Skeletal muscle satellite cell (primary cell): ENCODE data around the gene EIF3F.

Experiments
- H3K27me3 ChIP-seq: 2 replicates; pipeline ENCODE4 v1.7.0; 2013; ENCODE audit warnings: low read length; ENCODE audit not compliant: control insufficient read depth, insufficient read depth
- H3K36me3 ChIP-seq: 2 replicates; pipeline ENCODE4 v1.7.0; 2013; ENCODE audit warnings: mild to moderate bottlenecking, control low read depth, low read length; ENCODE audit not compliant: insufficient read depth
- H3K4me1 ChIP-seq: 2 replicates; pipeline ENCODE4 v1.7.0; 2013; ENCODE audit warnings: low read length; ENCODE audit not compliant: control insufficient read depth, insufficient read depth
- H3K4me2 ChIP-seq: 2 replicates; pipeline ENCODE4 v1.7.0; 2013; ENCODE audit warnings: mild to moderate bottlenecking, low read length
- H3K4me3 ChIP-seq: 2 replicates; pipeline ENCODE4 v1.7.0; 2013; ENCODE audit warnings: low read length
- H3K9ac ChIP-seq: 2 replicates; pipeline ENCODE4 v1.7.0; 2013; ENCODE audit warnings: mild to moderate bottlenecking, low read depth, low read length, moderate library complexity
- H3K9me3 ChIP-seq: replicated peaks from 2 replicates; pipeline ENCODE4 v1.7.0; 2013; ENCODE audit warnings: mild to moderate bottlenecking, control low read depth, low read length

Gene EIF3F

GRCh38 chr11:8025816-8026215 is 38.7 kb downstream of the EIF3F start:
- Histone ChIP-seq H3K9me3 (no peaks in the 10 kb centered on the region), H3K4me1 (peaks cover 20% of the 10 kb centered on the region), H3K4me2 (peak overlapping the region; percentile 58), H3K9ac (no peak overlapping the region), H3K4me3 (no peak overlapping the region), H3K27me3 (peaks cover 7% of the 10 kb centered on the region), H3K36me3 (no peaks in the 10 kb centered on the region)

- no peaks in the 10 kb centered on the region for H3K36me3 ChIP-seq
- no peak overlapping the region for H3K9ac ChIP-seq
- H3K4me2 ChIP-seq: no peak overlapping the region
- peaks cover 10% of the 10 kb centered on the region for H3K27me3 ChIP-seq
- peaks cover 20% of the 10 kb centered on the region for H3K4me1 ChIP-seq
- no peaks in the 10 kb centered on the region for H3K9me3 ChIP-seq
- no peak overlapping the region for H3K4me3 ChIP-seq
Measured at GRCh38 chr11:8026982-8027381, 39.8 kb downstream of the EIF3F start.

GRCh38 chr11:8028766-8029165 is 41.6 kb downstream of the EIF3F start:
- Histone ChIP-seq H3K9ac (no peak overlapping the region), H3K4me2 (no peak overlapping the region), H3K4me1 (peaks cover 20% of the 10 kb centered on the region), H3K36me3 (no peaks in the 10 kb centered on the region), H3K27me3 (peaks cover 10% of the 10 kb centered on the region), H3K4me3 (no peak overlapping the region), H3K9me3 (no peaks in the 10 kb centered on the region)

- H3K4me1 ChIP-seq: peaks cover 16% of the 10 kb centered on the region
- no peak overlapping the region for H3K4me2 ChIP-seq
- no peaks in the 10 kb centered on the region for H3K9me3 ChIP-seq
- no peak overlapping the region for H3K9ac ChIP-seq
- peaks cover 14% of the 10 kb centered on the region for H3K27me3 ChIP-seq
- H3K36me3 ChIP-seq: no peaks in the 10 kb centered on the region
- no peak overlapping the region for H3K4me3 ChIP-seq
Measured at GRCh38 chr11:8030526-8031247, 43.5 kb downstream of the EIF3F start.

GRCh38 chr11:8031248-8032115 is 44.3 kb downstream of the EIF3F start:
- no peak overlapping the region for H3K4me2 ChIP-seq
- H3K27me3 ChIP-seq: peaks cover 14% of the 10 kb centered on the region
- no peaks in the 10 kb centered on the region for H3K9me3 ChIP-seq
- peaks cover 9% of the 10 kb centered on the region for H3K4me1 ChIP-seq
- no peak overlapping the region for H3K9ac ChIP-seq
- no peaks in the 10 kb centered on the region for H3K36me3 ChIP-seq
- no peak overlapping the region for H3K4me3 ChIP-seq

GRCh38 chr11:8032122-8032521 is 45.0 kb downstream of the EIF3F start:
- H3K4me2 ChIP-seq: no peak overlapping the region
- H3K4me3 ChIP-seq: no peak overlapping the region
- H3K9me3 ChIP-seq: no peaks in the 10 kb centered on the region
- H3K36me3 ChIP-seq: no peaks in the 10 kb centered on the region
- H3K4me1 ChIP-seq: peaks cover 8% of the 10 kb centered on the region
- peaks cover 18% of the 10 kb centered on the region for H3K27me3 ChIP-seq
- no peak overlapping the region for H3K9ac ChIP-seq

GRCh38 chr11:8032576-8033304 is 45.6 kb downstream of the EIF3F start:
- Histone ChIP-seq H3K4me1 (peaks cover 8% of the 10 kb centered on the region), H3K9ac (peak overlapping the region; percentile 25), H3K36me3 (no peaks in the 10 kb centered on the region), H3K4me2 (peak overlapping the region; percentile 44), H3K27me3 (peaks cover 18% of the 10 kb centered on the region), H3K4me3 (no peak overlapping the region), H3K9me3 (no peaks in the 10 kb centered on the region)

GRCh38 chr11:8033305-8034105 is 46.4 kb downstream of the EIF3F start:
- Histone ChIP-seq H3K36me3 (no peaks in the 10 kb centered on the region), H3K4me3 (no peak overlapping the region), H3K4me1 (peaks cover 8% of the 10 kb centered on the region), H3K4me2 (peak overlapping the region; percentile 44), H3K9me3 (no peaks in the 10 kb centered on the region), H3K9ac (no peak overlapping the region), H3K27me3 (peaks cover 25% of the 10 kb centered on the region)

- Histone ChIP-seq H3K4me3 (no peak overlapping the region), H3K36me3 (no peaks in the 10 kb centered on the region), H3K9ac (no peak overlapping the region), H3K27me3 (peaks cover 25% of the 10 kb centered on the region), H3K4me2 (no peak overlapping the region), H3K9me3 (no peaks in the 10 kb centered on the region), H3K4me1 (peaks cover 8% of the 10 kb centered on the region)
Measured at GRCh38 chr11:8034106-8034585, 47.0 kb downstream of the EIF3F start.

- peaks cover 7% of the 10 kb centered on the region for H3K4me1 ChIP-seq
- H3K36me3 ChIP-seq: no peaks in the 10 kb centered on the region
- H3K27me3 ChIP-seq: peaks cover 22% of the 10 kb centered on the region
- H3K4me2 ChIP-seq: no peak overlapping the region
- no peak overlapping the region for H3K9ac ChIP-seq
- no peak overlapping the region for H3K4me3 ChIP-seq
- no peaks in the 10 kb centered on the region for H3K9me3 ChIP-seq
Measured at GRCh38 chr11:8034604-8035190, 47.6 kb downstream of the EIF3F start.
